ENCODE data around the gene RGS8.

DNA sequence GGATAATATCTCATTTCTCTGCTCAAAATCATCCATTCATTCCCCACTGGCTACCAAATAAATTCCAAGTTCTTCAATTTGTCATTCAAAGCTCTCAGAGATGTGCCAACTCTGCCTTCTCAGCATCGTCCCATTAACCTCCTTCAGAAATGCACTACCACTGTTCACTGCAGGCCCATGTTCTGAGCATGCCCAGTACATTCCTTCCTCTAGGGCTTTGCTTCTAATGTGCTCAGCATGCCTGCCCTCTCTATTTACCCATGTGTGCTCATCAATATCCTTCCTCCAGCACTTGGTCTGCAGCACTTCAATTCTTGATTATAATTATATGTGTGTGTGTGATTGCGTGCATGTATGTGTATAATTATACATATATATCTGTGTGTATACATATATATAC lies 36.1 kb upstream of the RGS8 start:
- TF ChIP-seq, protein P1, sequence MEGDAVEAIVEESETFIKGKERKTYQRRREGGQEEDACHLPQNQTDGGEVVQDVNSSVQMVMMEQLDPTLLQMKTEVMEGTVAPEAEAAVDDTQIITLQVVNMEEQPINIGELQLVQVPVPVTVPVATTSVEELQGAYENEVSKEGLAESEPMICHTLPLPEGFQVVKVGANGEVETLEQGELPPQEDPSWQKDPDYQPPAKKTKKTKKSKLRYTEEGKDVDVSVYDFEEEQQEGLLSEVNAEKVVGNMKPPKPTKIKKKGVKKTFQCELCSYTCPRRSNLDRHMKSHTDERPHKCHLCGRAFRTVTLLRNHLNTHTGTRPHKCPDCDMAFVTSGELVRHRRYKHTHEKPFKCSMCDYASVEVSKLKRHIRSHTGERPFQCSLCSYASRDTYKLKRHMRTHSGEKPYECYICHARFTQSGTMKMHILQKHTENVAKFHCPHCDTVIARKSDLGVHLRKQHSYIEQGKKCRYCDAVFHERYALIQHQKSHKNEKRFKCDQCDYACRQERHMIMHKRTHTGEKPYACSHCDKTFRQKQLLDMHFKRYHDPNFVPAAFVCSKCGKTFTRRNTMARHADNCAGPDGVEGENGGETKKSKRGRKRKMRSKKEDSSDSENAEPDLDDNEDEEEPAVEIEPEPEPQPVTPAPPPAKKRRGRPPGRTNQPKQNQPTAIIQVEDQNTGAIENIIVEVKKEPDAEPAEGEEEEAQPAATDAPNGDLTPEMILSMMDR (conservative IDR thresholded peaks at IDR 0.05): 0 out of 2 replicates have a peak, but pooled peaks have one; percentile 32
- TF ChIP-seq EZH2 (IDR thresholded peaks at IDR 0.05; ENCODE audit: low read depth): no peak
